Measurements from ENCODE around the gene MEX3A.

The MEX3A gene

GRCh38 chr1:156062189-156062588 lies 20.1 kb downstream of the MEX3A start:
- TF ChIP-seq Cebpa-rat (IDR thresholded peaks at IDR 0.05), result no peak
- no peak overlapping the region for H3K9ac ChIP-seq
- H3K4me3 ChIP-seq, result no peak overlapping the region
- H3K27me3 ChIP-seq, result no peaks in the 10 kb centered on the region
- H3K9me3 ChIP-seq, result no peaks in the 10 kb centered on the region
- no peak overlapping the region for H3K4me2 ChIP-seq
- peaks cover 34% of the 10 kb centered on the region for H3K4me1 ChIP-seq
- no peak overlapping the region for H3K27ac ChIP-seq
- peaks cover 17% of the 10 kb centered on the region for H3K36me3 ChIP-seq
- H4K20me1 ChIP-seq, result no peaks in the 10 kb centered on the region

DNA sequence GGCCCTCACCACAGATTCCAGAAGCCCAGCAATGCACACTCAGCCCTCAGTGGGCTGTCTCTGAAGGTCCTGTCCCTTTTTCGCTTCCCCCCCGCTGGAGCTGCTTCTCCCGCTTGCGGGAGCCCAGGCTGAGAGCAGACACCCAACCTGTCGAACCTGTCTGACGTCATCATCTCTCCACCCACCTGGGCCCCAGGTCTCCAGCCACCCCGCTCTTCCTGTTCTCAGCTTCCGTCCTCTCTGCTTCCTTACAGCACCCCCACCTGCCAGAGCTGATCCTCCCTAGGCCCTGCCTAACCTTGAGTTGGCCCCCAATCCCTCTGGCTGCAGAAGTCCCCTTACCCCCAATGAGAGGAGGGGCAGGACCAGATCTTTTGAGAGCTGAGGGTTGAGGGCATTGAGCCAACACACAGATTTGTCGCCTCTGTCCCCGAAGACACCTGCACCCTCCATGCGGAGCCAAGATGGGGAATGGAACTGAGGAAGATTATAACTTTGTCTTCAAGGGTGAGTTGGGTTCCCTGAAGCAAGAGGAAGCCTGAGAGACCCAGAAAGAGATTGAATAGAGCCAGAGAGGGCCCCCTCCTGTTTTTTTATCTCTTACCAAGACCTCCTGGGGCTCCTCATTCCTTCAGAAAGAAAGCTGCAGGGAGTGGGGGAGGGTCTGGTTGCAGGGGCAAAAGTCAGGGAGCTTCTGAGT lies 21.2 kb downstream of the MEX3A start, which contains the start of gene RAB25:
RAB25 (plus strand) TSS at position 224 of the 700 bp plus-strand sequence; CDS start at position 465, 241 bp downstream.
- Histone ChIP-seq H3K4me3 (no peak within 1 kb of the TSS), H3K4me2 (no peak within 1 kb of the TSS), H3K36me3 (peaks cover 17% of the 10 kb centered on the region), H3K9me3 (no peaks in the 10 kb centered on the region), H3K27me3 (no peaks in the 10 kb centered on the region), H4K20me1 (no peaks in the 10 kb centered on the region), H3K27ac (no peak within 1 kb of the TSS), H3K9ac (no peak within 1 kb of the TSS), H3K4me1 (peaks cover 31% of the 10 kb centered on the region)
- no peak for TF ChIP-seq Cebpa-rat (IDR thresholded peaks at IDR 0.05)

DNA sequence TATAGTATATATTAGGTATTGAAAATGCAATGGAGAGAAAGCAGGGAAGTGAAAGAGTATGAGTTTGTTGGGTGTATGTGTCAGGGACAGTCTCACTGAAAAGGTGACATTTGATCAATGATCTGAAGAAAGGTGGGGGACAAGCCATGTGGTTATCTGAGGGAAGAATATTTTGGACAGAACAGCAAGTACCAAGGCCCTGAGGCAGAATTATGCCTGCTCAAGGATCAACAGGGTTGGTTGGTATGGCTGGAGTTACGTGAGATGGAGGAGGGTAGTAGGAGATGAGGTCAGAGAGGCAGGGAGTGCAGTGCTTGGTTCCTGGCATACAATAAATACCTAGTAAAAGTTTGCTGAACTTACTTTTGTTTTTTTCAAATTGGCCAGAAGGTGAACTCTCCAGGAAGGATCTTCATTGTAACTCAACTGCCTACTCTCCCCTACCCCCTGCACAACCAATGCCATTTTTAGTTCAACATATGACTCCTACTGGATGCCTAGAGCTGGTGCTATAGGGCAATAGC lies 25.9 kb downstream of the MEX3A start:
- no peak overlapping the region for H3K27ac ChIP-seq
- peaks cover 34% of the 10 kb centered on the region for H3K4me1 ChIP-seq
- no peak overlapping the region for H3K9ac ChIP-seq
- peak overlapping the region; percentile 87 for H3K4me2 ChIP-seq
- no peaks in the 10 kb centered on the region for H3K27me3 ChIP-seq
- no peak overlapping the region for H3K4me3 ChIP-seq
- peaks cover 14% of the 10 kb centered on the region; the same call in 1 of the 2 replicates for H4K20me1 ChIP-seq
- peaks cover 22% of the 10 kb centered on the region for H3K36me3 ChIP-seq
- no peaks in the 10 kb centered on the region for H3K9me3 ChIP-seq
- TF ChIP-seq Cebpa-rat (IDR thresholded peaks at IDR 0.05), result no peak

GRCh38 chr1:156055281-156056048 lies 26.8 kb downstream of the MEX3A start:
- Histone ChIP-seq H3K4me1 (peaks cover 37% of the 10 kb centered on the region), H3K36me3 (peaks cover 31% of the 10 kb centered on the region), H3K4me3 (peak overlapping the region; percentile 91), H3K27ac (peak overlapping the region; percentile 98), H3K9me3 (no peaks in the 10 kb centered on the region), H3K27me3 (no peaks in the 10 kb centered on the region), H3K4me2 (peak overlapping the region; percentile 87), H4K20me1 (peaks cover 18% of the 10 kb centered on the region; the same call in 1 of the 2 replicates), H3K9ac (peak overlapping the region; percentile 91)
- no peak for TF ChIP-seq Cebpa-rat (IDR thresholded peaks at IDR 0.05)

DNA sequence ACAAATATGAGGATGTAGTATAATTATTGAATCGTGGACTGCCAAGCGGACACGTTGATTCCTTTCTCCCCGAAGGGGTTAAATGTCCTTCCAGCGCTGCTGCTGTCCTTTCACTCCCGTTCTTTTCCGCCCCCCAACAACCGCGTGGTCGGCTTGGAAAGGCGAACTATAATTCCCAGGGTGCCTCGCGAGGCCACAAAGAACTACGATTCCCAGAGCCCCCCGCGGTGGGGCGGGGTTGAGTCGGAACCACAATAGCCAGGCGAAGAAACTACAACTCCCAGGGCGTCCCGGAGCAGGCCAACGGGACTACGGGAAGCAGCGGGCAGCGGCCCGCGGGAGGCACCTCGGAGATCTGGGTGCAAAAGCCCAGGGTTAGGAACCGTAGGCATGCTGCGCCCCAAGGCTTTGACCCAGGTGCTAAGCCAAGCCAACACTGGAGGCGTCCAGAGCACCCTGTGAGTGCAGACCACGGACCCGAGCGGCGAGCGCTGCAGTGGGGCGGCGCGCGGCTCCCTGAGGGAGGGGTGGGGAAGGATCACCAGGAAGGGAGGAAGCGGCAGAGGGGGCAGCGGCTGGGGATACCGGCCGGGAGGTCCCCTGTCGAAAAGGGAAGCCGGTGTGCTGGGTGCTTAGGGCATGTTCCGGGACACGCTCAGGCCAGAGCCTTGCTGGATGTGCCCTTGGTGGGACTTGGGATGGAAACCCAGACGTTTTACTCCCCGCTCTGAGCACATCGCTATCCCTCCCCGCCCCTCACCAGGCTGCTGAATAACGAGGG lies 27.6 kb downstream of the MEX3A start, which contains the start of gene LAMTOR2:
LAMTOR2 (plus strand) TSS at position 283 of the 781 bp plus-strand sequence; CDS start at position 391, 108 bp downstream.
- Histone ChIP-seq H3K9me3 (no peaks in the 10 kb centered on the region), H3K36me3 (peaks cover 39% of the 10 kb centered on the region), H3K4me1 (peaks cover 41% of the 10 kb centered on the region), H3K4me2 (peak within 1 kb of the TSS; percentile 87), H3K27ac (peak within 1 kb of the TSS; percentile 98), H3K27me3 (no peaks in the 10 kb centered on the region), H3K4me3 (peak within 1 kb of the TSS; percentile 91), H3K9ac (peak within 1 kb of the TSS; percentile 91), H4K20me1 (peaks cover 18% of the 10 kb centered on the region; the same call in 1 of the 2 replicates)
- no peak for TF ChIP-seq Cebpa-rat (IDR thresholded peaks at IDR 0.05)

DNA sequence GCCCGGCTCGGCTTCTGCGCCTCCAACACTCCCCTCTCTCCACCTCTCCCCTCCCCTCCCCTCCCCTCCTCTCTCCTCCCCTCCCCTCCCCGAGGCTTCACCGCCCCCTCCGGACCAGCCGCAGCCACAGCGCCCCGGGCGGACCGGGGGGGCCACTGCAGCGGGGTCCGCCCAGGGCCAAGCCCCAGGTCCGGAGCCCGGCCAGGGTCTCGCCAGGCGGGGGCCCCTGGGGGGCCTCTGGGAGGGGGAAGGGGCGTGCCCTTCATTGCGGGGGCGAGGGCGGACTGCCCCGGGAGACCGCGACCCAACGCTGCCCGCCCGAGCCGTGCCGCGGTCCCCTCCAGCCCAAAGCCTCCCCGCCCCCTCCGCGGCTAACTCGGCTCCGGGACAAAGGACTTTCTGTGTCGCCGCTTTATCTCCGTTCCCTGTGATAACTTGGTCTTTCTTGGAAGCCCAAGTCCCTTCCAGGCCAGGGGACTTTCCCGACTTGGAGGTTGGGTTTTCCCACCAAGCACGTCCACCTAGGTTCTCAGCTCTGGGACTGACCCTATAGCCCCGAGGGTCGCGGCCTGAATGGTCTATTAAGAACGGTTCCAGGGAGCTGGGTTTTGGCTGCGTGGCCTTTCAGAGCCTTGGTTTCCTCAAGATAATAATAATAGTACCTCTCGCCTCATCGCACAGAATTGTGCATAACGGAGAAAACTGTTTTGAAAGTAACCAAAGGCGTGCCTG lies 28.3 kb downstream of the MEX3A start, which contains the start of gene UBQLN4:
UBQLN4 (minus strand) TSS at position 31 of the 732 bp plus-strand sequence. CDS start 97 bp downstream, outside the sequence.
- Histone ChIP-seq H3K4me3 (peak within 1 kb of the TSS; percentile 91), H3K9ac (peak within 1 kb of the TSS; percentile 91), H3K27me3 (no peaks in the 10 kb centered on the region), H4K20me1 (peaks cover 18% of the 10 kb centered on the region; the same call in 1 of the 2 replicates), H3K36me3 (peaks cover 46% of the 10 kb centered on the region), H3K9me3 (no peaks in the 10 kb centered on the region), H3K4me2 (peak within 1 kb of the TSS; percentile 87), H3K27ac (peak within 1 kb of the TSS; percentile 98), H3K4me1 (peaks cover 41% of the 10 kb centered on the region)
- TF ChIP-seq Cebpa-rat (IDR thresholded peaks at IDR 0.05), result no peak

DNA sequence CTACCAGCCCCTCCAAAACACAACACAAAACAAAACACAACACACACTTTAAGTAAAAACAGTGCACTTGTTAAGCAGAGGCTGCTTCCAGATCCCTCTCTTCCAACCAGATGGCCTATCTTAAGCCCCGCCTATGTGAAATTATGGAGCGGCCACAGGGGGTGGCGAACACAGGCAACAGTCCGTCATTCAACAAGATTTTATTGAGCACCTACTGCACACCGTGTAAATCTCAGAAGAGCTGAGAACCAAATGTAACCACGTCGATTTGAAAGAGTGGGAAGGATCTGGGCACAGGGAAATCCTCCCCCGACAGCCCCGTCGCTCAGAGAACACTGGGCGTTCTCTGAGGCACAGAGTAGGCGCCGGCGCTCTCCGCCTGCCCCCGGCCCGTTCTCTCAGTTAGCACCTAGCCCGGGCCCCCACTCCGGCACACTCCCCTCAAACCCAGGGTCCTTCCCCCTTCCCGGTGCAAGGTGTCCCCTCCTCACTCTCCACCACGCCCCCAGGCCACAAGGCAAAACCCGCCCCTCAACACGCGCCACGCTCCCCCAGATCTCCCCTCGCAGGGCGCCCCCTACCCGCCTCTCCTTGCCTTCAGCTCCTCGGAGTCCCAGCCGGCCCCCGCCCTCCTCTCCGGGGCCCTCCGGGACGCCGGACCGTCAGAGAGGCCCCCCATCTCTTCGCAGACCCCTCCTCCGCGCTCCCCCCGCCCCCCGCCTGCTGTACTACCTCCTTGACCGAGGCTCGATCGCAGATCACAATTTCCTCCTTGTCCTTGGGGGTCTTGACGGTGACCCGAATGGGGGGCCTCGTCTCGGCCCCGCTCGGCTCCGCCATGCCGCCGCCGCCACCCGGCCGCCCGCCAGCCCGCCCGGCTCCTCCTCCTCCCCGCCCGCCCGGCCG lies 29.1 kb downstream of the MEX3A start:
- Histone ChIP-seq H3K27ac (peak overlapping the region; percentile 73), H3K9ac (peak overlapping the region; percentile 81), H3K4me2 (peak overlapping the region; percentile 78), H3K4me3 (peak overlapping the region; percentile 91), H3K27me3 (no peaks in the 10 kb centered on the region), H4K20me1 (peaks cover 18% of the 10 kb centered on the region; the same call in 1 of the 2 replicates), H3K36me3 (peaks cover 46% of the 10 kb centered on the region), H3K4me1 (peaks cover 41% of the 10 kb centered on the region), H3K9me3 (no peaks in the 10 kb centered on the region)
- no peak for TF ChIP-seq Cebpa-rat (IDR thresholded peaks at IDR 0.05)
